NCI-H2196 treated with DMSO at 0.1 percent for 48 hours (cell line): Measurements from ENCODE around the gene ACAA1.

ENCODE experiments used
- DNase-seq: peaks from one replicate; lab custom pipeline; 2025; ENCODE audit not compliant: unreplicated experiment; lab: John Stamatoyannopoulos, UW

The ACAA1 gene

DNA sequence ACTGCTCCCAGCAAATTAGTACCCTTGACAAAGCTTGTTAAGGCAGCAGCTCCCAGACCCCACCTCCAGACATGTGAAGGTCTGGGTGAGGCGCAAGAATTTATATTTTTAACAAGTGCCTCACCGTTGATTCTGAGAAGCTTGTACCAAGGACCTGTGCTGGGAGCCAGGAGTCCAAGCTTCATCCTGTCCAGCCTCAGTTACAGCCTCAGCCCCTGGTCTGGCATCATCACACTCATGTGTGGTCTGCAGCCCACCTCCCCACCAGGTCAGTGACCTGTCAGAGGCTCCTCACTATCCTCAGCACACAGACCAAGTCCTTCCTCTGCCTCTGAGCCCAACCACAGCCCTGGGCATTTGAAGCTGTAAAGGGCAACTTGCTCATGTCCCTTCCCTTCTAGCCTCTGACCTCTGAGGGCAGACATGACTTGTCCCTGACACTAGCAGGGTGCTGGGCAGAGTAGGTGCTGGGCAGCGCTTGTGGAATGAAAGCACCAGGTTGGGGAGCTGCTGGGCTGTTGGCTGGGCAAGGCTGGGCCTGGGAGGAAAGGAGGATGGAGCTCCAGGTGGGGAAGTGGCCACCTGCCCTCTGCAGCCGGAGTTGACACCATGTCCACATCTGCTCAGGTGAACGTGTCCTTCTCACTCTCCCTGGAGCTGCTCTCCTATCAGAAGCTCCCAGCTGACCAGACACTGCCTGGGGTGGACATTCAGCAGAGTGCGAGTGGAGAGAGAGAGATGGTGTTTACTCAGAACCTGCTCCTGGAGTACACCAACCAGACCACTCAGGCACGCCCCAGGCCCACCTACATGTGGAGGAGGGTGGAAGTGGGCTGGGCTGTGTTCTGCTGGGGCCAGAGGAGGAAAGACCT is 16.9 kb downstream of the ACAA1 start:
- DNase-seq: no peak

DNA sequence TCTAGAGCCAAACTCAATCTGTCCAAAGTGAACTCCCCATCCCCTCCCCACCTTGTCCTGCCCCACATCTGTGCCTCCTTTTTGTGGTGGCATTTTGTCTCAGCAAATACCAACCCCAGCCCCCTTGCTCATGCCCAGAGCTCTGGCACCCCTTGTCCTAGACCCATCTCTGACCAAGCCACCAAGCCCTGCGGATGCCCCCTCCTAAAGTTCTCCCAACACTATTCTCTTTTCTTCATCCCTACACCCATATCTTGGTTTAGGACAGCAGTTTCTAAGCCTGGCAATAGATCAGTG is 17.7 kb downstream of the ACAA1 start:
- no peak for DNase-seq

DNA sequence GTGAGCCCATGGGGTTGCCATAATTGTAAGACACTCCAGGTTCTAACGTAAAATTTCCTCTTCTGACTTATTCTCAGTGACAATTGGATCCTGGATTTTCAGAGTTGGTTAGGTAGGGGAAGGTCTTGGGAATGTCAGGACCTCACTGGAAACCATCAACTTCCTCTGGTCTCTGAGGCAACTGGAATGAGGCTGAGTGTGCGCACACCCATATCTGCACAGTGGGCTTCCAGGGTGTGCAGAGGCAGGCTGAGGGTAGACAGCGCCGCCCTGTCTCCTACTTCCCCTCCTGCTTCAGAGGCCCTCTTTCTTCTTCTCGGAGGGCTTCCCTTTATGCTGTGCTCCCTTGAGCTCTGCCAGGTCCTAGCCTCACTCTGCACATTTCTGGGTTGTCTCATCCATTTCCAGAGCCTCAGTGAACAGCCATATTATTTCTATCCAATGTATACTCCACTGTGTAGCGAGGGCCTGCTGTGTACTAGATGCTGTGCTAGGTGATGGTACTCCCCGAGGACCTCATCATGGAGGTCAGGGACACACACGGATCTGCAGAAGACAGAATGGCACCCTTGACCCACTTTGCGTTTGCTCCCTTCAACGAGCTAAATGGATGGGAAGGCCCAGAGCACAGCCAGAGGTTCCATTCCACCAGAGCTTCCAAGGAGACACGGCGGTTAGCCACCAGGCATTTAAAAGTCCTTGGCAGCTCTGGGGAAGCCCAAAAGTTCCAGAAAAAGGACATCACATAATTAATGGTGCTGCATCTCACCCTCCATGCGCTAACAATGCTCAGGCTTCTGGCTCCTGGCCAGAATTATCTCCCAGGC is 18.3 kb downstream of the ACAA1 start:
- DNase-seq: no peak

DNA sequence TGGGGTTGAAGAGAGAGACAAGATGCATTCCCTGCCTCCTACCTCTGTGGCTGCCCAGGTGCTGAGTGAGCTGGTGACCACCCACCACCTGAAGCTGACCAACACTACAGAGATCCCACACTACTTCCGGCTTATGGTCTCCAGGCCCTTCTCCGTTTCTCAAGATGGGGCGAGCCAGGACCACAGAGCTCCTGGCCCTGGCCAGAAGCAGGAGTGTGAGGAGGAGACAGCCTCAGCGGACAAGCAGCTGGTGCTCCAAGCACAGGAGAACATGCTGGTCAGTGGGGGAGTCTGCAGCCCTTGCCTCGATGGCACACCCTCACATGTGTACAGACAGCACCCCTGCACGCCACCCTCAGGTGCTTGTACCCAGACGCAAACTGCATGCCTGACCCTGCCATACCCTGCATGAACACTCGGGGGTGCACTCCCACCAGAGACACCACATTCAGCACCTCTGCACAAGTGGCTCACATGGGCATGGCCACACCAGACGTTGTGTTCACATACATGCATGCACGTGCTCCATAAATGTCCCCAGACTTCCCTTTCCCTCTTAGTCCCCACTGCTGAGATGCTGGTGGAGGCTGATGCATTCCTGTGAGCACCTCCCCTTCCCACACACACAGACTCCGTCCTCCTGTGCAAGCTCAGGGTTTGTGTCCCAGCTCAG is 19.0 kb downstream of the ACAA1 start:
- no peak for DNase-seq

DNA sequence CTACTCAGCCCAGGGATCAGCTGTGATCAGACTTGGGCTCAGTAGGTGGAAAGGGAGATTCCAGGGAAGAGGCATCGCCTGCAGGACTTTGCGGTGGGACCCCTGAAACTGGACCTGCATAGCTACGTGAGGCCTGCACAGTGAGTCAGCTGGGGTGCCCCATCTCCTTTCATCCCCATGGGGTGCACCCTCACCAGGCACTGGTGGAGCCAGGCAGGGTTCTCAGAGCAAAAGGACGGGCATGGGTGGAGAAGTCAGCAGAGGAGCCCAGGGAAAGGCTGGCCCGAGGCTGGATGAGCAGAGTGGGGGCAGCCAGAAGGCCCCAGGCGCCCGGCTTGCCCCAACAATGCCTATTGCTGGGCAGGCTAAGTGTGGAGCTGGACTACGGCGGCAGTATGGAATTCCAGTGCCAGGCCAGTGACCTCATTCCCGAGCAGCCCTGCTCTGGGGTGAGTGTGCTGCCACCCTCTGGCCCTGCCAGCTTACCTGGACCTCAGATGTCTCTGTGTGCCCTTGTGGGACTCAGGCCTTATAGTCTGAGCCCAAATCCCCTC is 19.7 kb downstream of the ACAA1 start:
- no peak for DNase-seq

DNA sequence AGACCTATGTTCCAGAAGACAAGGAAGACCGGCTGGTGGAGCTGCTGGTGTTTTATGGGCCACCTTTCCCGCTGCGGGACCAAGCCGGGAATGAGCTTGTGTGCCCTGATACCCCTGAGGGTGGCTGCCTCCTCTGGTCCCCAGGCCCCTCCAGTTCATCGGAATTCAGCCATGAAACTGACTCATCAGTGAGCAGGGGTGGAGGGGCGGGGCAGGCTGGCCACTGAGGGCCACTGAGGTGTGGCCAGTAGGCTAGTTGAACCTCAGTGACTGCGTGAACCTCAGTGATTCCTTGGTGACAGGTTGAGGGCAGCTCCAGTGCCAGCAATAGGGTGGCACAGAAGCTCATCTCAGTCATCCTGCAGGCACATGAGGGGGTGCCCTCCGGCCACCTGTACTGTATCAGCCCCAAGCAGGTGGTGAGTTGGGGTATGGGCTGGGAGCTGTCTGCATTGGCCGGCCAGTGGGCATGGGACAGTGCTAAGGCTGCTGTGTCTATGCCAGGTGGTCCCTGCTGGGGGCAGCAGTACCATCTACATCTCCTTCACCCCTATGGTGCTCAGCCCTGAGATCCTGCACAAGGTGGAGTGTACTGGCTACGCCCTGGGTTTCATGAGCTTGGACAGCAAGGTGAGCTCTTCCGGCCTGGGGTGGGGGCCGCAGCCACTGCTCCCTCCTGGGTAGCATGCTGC is 20.3 kb downstream of the ACAA1 start:
- no peak for DNase-seq

- no peak for DNase-seq
These were observed 21.1 kb downstream of the ACAA1 start for GRCh38 chr3:38115645-38116427.

DNA sequence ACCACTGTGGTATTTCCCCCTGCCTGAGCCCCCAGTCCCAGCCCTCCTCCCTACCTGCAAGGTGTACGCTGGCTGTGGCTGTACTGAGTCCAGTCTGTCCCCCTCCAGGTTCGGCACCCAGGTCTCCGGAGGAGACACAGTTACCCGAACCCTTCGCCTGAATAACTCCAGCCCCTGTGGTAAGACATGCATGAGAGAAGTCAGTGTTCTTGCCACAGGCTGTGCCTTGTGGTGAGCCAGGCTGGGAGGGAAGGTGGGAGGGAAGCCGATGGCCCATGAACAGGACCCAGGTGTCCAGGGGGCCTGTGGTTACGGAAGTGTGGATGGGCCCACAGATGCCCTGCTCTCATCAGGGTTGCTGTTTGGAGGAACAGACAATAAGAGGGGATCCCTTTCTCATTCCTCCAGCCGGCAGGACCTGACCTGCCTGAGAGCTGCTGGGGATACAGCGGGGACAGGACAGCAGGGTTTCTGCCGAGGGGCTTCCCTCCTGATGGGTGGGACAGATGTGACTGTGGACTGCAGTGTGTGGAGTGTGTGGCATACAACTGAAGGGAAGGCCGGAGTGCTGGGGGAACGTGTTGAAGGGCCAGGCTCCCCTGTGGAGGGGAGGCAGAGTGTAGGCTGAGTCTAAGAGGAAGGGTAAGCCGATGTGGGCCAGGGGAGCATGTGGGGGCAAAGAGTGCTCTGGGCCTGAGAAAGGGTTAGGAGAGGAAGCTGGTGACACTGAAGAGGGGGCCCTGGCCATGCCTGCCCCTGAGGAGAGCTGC is 21.9 kb downstream of the ACAA1 start:
- DNase-seq: no peak

- no peak for DNase-seq
These were observed 22.7 kb downstream of the ACAA1 start for GRCh38 chr3:38114052-38114874.

DNA sequence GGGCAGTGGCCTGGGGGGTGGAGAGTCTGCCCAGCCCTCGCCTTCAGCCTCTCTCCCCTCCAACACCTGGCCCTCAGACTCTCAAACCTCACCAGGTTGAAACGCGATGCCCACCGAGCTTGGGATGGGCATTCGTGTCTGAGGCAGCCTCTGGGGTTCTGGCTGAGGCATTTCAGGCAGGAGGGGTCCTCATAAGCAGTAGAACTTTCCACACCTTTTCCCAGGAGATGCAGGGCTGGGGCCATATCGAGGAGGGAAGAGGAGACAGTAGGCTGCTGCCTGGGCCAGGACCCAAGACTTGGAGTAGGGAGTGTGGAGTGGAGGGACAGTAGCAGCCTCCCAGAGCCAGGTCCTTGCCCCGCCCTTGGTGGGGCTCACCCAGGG is 24.6 kb downstream of the ACAA1 start:
- DNase-seq: no peak

GRCh38 chr3:38111696-38112377 is 25.1 kb downstream of the ACAA1 start:
- no peak for DNase-seq

DNA sequence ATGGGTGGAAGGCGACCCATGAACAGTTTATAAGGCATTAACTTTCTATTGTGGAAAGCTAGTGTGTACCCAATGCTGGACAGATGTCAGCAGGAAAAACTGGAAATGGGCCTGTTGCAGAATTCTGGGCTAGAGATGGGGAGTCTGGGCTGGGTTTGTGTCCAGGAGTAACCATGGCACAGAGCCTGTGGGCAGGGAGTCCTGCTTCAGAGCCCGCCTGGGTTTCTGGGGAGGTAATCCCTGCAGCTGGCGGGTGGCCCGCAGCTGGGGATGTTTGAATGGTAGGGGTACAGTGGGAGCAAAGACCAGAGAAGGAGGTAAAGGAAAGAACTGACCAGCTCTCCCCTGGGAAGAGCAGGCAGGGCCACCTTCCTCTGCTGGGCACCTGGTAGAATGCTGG is 25.7 kb downstream of the ACAA1 start:
- DNase-seq: no peak

DNA sequence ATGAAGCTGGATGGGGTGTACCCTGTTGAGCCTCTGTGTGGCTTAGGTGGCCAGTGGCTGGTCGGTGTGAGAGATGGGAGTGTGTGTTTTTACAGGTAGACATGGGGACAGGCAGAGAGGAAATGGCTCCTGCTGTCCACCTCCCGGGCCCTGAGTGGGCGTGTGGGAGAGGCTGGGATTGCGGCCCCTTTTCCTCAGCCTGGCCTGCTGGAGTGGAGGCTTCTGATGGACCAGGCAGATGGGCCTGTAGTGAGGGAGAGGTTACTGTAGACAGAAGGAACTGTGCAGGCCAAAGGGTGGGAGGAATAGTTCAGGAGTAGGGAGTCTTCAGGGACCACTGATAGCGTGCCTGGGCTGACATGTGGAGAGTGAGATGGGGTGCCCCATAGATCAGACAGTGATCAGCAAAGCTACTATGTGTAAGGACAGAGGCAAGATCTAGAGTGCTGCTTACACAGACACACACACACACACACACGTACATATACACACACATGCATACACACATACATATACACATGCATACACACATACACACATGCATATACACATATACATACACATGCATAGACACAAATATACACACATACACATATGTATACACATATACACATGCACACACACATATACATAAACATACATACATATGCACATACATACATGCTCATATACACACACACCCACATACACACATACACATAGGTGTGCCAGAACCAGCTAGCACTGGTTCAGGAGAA is 26.4 kb downstream of the ACAA1 start:
- no peak for DNase-seq

- DNase-seq: no peak
These were observed 27.2 kb downstream of the ACAA1 start for GRCh38 chr3:38109580-38110313.

GRCh38 chr3:38108649-38109579 is 28.0 kb downstream of the ACAA1 start:
- DNase-seq: no peak
